ENCODE measurements around the gene IL1RAP. TPM values are rescaled to one million over a fixed set of nuclear protein-coding genes. Genes with fewer than 3 reads are reported as not detected.
"Not testable (repeated sequence)": the region's sequence is repeated elsewhere in the genome, so short reads cannot be mapped to it uniquely, and the experiment has no call there.

Gene IL1RAP
- total RNA-seq, 1 donor from 2014 or later: 43.4 TPM

DNA sequence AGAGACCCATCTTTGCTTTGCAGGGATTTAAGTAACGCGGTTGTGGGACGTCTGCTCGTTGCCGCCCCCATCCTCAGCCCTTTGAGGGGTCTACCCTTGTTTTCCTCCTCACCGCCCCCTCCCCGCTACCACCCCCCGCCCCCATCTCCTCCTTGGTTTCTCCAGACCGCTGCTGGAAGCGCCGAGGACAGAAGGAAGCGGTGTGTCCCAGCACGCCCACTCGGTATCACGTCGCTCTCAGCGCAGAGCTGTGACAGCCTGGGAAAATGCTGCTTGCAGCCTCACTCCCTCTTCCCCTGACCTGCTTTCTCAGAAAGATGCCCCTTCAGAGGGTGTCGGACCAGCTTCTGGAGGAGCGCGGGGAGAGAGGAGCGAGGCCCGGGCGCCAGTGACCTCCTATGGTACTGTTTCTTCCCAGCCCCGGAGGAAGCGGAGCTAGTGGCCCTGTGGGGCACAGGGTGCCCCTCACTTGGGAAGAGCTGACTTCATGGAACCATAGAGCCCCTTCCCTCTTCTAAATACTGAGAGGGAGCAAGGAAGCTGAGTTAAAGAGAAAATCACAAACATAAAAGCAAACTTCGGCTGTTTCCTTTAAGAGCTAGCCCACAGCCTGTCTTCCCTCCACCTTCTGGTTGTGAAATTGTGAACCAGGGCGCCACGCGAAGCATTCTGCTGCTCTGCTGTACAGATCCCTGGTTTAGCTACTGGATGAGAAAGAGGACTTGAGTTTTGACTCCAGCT lies 698 bp downstream of the IL1RAP start:
- TF ChIP-seq, protein P1, sequence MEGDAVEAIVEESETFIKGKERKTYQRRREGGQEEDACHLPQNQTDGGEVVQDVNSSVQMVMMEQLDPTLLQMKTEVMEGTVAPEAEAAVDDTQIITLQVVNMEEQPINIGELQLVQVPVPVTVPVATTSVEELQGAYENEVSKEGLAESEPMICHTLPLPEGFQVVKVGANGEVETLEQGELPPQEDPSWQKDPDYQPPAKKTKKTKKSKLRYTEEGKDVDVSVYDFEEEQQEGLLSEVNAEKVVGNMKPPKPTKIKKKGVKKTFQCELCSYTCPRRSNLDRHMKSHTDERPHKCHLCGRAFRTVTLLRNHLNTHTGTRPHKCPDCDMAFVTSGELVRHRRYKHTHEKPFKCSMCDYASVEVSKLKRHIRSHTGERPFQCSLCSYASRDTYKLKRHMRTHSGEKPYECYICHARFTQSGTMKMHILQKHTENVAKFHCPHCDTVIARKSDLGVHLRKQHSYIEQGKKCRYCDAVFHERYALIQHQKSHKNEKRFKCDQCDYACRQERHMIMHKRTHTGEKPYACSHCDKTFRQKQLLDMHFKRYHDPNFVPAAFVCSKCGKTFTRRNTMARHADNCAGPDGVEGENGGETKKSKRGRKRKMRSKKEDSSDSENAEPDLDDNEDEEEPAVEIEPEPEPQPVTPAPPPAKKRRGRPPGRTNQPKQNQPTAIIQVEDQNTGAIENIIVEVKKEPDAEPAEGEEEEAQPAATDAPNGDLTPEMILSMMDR (IDR thresholded peaks at IDR 0.05; ENCODE audit: insufficient read depth, low read length, severe bottlenecking): no peak
- no peaks in the 10 kb centered on the region for H3K27me3 ChIP-seq (ENCODE audit: control insufficient read depth, insufficient read depth, low read length)
- FAIRE-seq (peak; percentile 7), DNase-seq (ENCODE audit: low read depth) (peak; percentile 44)
- H3K4me3 ChIP-seq (ENCODE audit: low read depth, low read length): peak overlapping the region; percentile 89
- H3K36me3 ChIP-seq (ENCODE audit: control insufficient read depth, insufficient read depth, low read length): peaks cover 6% of the 10 kb centered on the region

DNA sequence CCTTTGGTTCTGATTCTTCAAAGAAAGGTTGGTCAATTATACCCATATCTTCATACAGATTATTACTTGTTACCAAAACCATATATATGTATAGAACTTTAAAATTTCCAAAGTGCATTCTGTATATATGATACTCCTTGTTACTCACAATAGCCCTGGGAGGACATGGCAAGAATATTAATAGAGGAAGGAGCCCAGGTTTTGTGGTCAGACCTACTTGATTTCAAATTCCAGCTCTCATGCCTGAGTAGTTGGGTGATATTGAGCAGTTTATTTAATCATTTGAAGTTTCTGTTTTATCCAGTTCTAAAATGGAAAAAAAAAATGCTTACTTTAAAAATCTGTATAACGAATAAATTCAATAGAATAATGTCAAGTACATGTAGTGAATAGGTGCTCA lies 2.5 kb downstream of the IL1RAP start:
- TF ChIP-seq, protein P1 (IDR thresholded peaks at IDR 0.05; ENCODE audit: insufficient read depth, low read length, severe bottlenecking): no peak
- H3K36me3 ChIP-seq (ENCODE audit: control insufficient read depth, insufficient read depth, low read length): peaks cover 6% of the 10 kb centered on the region
- no peak for FAIRE-seq
- no peaks in the 10 kb centered on the region for H3K27me3 ChIP-seq (ENCODE audit: control insufficient read depth, insufficient read depth, low read length)
- peak overlapping the region; percentile 89 for H3K4me3 ChIP-seq (ENCODE audit: low read depth, low read length)
- no peak for DNase-seq (ENCODE audit: low read depth)

DNA sequence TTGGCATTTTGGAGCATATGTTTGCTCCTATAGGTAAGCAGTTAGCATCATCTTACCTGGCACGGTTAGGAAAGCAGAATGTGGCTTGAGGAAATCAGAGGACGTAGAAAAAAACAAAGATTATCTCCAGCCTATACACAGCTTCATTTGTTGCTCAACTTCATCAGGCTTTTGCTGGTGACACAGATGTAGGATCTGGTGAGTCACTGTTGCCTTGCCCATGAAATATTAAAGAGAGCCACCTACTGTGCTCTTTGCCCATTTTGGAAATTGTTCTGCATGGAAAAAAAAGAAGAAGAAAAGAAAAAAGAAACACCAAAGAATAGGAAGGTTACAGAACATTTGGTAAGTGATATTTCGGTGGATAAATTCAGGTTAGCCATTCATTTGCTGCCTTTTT lies 3.8 kb downstream of the IL1RAP start:
- DNase-seq (ENCODE audit: low read depth) (peak; percentile 90), FAIRE-seq (no peak)
- Histone ChIP-seq H3K36me3 (ENCODE audit: control insufficient read depth, insufficient read depth, low read length) (peaks cover 6% of the 10 kb centered on the region), H3K4me3 (ENCODE audit: low read depth, low read length) (no peak overlapping the region), H3K27me3 (ENCODE audit: control insufficient read depth, insufficient read depth, low read length) (no peaks in the 10 kb centered on the region)
- TF ChIP-seq, protein P1 (IDR thresholded peaks at IDR 0.05; ENCODE audit: insufficient read depth, low read length, severe bottlenecking): peak; percentile 10

DNA sequence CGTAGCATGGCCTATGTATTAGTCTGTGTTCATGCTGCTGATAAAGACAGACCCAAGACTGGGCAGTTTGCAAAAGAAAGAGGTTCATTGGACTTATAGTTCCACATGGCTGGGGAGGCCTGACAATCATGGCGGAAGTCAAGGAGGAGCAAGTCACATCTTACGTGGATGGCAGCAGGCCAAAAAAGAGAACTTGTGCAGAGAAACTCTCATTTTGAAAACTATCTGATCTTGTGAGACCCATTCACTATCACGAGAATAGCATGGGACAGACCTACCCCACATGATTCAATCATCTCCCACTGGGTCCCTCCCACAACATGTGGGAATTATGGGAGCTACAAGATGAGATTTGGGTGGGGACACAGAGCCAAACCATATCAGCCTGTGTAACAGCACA lies 4.6 kb downstream of the IL1RAP start:
- H3K27me3 ChIP-seq (ENCODE audit: control insufficient read depth, insufficient read depth, low read length); H3K4me3 ChIP-seq (ENCODE audit: low read depth, low read length); DNase-seq (ENCODE audit: low read depth); H3K36me3 ChIP-seq (ENCODE audit: control insufficient read depth, insufficient read depth, low read length); FAIRE-seq: not testable (repeated sequence)

DNA sequence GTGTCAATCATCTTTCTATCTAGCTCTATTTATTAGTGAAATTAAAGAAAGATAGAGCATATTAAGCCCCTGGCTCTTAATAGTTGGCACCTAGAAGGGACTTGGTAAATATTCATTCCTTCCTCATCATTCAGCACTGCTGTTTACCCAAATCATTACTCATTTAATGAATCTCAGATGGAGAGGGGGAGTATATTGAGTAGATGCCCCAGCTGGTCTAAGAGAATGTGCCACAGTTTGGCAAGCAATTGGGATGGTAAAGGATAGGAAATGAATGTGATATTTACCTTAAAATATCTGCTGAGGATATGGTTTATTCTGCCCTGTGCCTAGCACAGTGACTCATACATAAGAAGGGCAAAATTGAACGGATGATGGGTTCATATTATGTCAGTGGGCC lies 6.0 kb downstream of the IL1RAP start:
- TF ChIP-seq, protein P1 (IDR thresholded peaks at IDR 0.05; ENCODE audit: insufficient read depth, low read length, severe bottlenecking): no peak
- no peak for FAIRE-seq
- Histone ChIP-seq H3K36me3 (ENCODE audit: control insufficient read depth, insufficient read depth, low read length) (peaks cover 6% of the 10 kb centered on the region), H3K4me3 (ENCODE audit: low read depth, low read length) (no peak overlapping the region), H3K27me3 (ENCODE audit: control insufficient read depth, insufficient read depth, low read length) (no peaks in the 10 kb centered on the region)
- peak; percentile 83 for DNase-seq (ENCODE audit: low read depth)

DNA sequence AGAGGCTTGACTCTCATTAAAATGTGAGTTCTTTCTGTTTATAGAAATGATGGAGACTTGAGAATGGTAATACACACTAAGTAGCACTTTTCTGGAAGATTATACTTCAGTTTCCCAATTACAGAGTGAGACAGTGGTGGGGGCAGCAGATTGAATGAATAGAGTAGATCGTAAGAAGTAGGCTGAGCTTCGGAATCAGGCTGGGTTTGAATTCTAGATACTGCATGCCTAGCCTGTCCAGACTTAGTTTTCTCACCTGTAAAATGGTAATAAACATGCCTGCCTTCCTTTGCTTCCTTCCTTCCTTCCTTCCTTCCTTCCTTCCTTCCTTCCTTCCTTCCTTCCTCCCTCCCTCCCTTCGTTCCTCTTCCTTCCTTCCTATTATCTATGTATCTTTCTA lies 8.1 kb downstream of the IL1RAP start:
- H3K4me3 ChIP-seq (ENCODE audit: low read depth, low read length): no peak overlapping the region
- DNase-seq (ENCODE audit: low read depth) (no peak), FAIRE-seq (no peak)
- peaks cover 8% of the 10 kb centered on the region for H3K36me3 ChIP-seq (ENCODE audit: control insufficient read depth, insufficient read depth, low read length)
- no peaks in the 10 kb centered on the region for H3K27me3 ChIP-seq (ENCODE audit: control insufficient read depth, insufficient read depth, low read length)
- TF ChIP-seq, protein P1 (IDR thresholded peaks at IDR 0.05; ENCODE audit: insufficient read depth, low read length, severe bottlenecking): no peak

Measured in bronchial epithelial cell (primary cell).